Type B pancreatic cell (in vitro differentiated cells): ENCODE data around the gene PARD3. TPM values are rescaled to one million over a fixed set of nuclear protein-coding genes. Genes with fewer than 3 reads are reported as not detected.
A peak's percentile ranks its signal among the peaks of the same experiment; 100 is the strongest.

Experiments used
- DNase-seq: peaks from one replicate; pipeline ENCODE4 v3.0.0; 2021; ENCODE audit warnings: mixed read lengths; ENCODE audit not compliant: unreplicated experiment; ENCODE audit errors: extremely low spot score
- H3K27ac Mint-ChIP-seq: 2 replicates; pipeline ENCODE4 v1.8.0; 2021; ENCODE audit warnings: mild to moderate bottlenecking, mixed read lengths
- H3K27me3 Mint-ChIP-seq: 2 replicates; pipeline ENCODE4 v1.8.0; 2021; ENCODE audit warnings: mixed read lengths
- H3K36me3 Mint-ChIP-seq: 2 replicates; pipeline ENCODE4 v1.8.0; 2021; ENCODE audit warnings: mixed read lengths
- H3K4me1 Mint-ChIP-seq: one replicate; pipeline ENCODE4 v1.8.0; 2021; ENCODE audit warnings: mixed read lengths; ENCODE audit not compliant: unreplicated experiment
- H3K4me3 Mint-ChIP-seq: 2 replicates; pipeline ENCODE4 v1.8.0; 2021; ENCODE audit warnings: mild to moderate bottlenecking, mixed read lengths
- H3K9me3 Mint-ChIP-seq: 2 replicates; pipeline ENCODE4 v1.8.0; 2021; ENCODE audit warnings: mixed read lengths
- CTCF ChIP-seq: fragments of 200-600 bp; sonication (generic); conservative IDR thresholded peaks from 2 replicates; pipeline ENCODE4 v1.5.0; 2021; ENCODE audit warnings: antibody characterized with exemption, mild to moderate bottlenecking
- total RNA-seq: library from RNA; stranded (reverse); gene quantifications from 2 replicates; pipeline ENCODE4 v1.2.1, GENCODE V29; 2021; ENCODE audit warnings: low replicate concordance

PARD3 gene
- total RNA-seq, 1 donor from 2014 or later: 52.3 TPM

GRCh38 chr10:34789966-34790506 lies 25.1 kb downstream of the PARD3 start:
- DNase-seq: no peak
- Mint-ChIP-seq H3K4me3 (peak overlapping the region; percentile 51), H3K9me3 (no peaks in the 10 kb centered on the region), H3K36me3 (no peaks in the 10 kb centered on the region), H3K27ac (no peak overlapping the region), H3K27me3 (no peaks in the 10 kb centered on the region), H3K4me1 (peaks cover 45% of the 10 kb centered on the region)
- TF ChIP-seq CTCF: no peak

GRCh38 chr10:34786464-34786863 lies 28.6 kb downstream of the PARD3 start:
- no peak overlapping the region for H3K27ac Mint-ChIP-seq
- no peak for TF ChIP-seq CTCF
- no peaks in the 10 kb centered on the region for H3K36me3 Mint-ChIP-seq
- peaks cover 42% of the 10 kb centered on the region for H3K4me1 Mint-ChIP-seq
- H3K4me3 Mint-ChIP-seq: no peak overlapping the region
- no peaks in the 10 kb centered on the region for H3K27me3 Mint-ChIP-seq
- no peak for DNase-seq
- no peaks in the 10 kb centered on the region for H3K9me3 Mint-ChIP-seq

GRCh38 chr10:34781711-34782110 lies 33.4 kb downstream of the PARD3 start:
- H3K27me3 Mint-ChIP-seq: no peaks in the 10 kb centered on the region
- H3K27ac Mint-ChIP-seq: no peak overlapping the region
- no peaks in the 10 kb centered on the region for H3K9me3 Mint-ChIP-seq
- no peak for TF ChIP-seq CTCF
- DNase-seq: no peak
- H3K36me3 Mint-ChIP-seq: no peaks in the 10 kb centered on the region
- H3K4me1 Mint-ChIP-seq: peaks cover 50% of the 10 kb centered on the region
- H3K4me3 Mint-ChIP-seq: no peak overlapping the region

- Mint-ChIP-seq H3K27ac (no peak overlapping the region), H3K36me3 (peaks cover 3% of the 10 kb centered on the region), H3K4me1 (peaks cover 51% of the 10 kb centered on the region), H3K27me3 (no peaks in the 10 kb centered on the region), H3K4me3 (peak overlapping the region; percentile 79), H3K9me3 (no peaks in the 10 kb centered on the region)
- TF ChIP-seq CTCF: no peak
- DNase-seq: no peak
Observed at GRCh38 chr10:34780818-34781380, 34.2 kb downstream of the PARD3 start.

- H3K4me1 Mint-ChIP-seq: peaks cover 62% of the 10 kb centered on the region
- H3K27ac Mint-ChIP-seq: no peak overlapping the region
- no peak for DNase-seq
Observed at GRCh38 chr10:34778237-34778636, 36.9 kb downstream of the PARD3 start.

More at GRCh38 chr10:34778237-34778636, 36.9 kb downstream of the PARD3 start:
- Mint-ChIP-seq H3K9me3 (no peaks in the 10 kb centered on the region), H3K36me3 (peaks cover 3% of the 10 kb centered on the region), H3K4me3 (no peak overlapping the region), H3K27me3 (no peaks in the 10 kb centered on the region)
- TF ChIP-seq CTCF: no peak
